MCF 10A (cell line): ENCODE data around the gene MOB1B. TPM values are rescaled to one million over a fixed set of nuclear protein-coding genes. Genes with fewer than 3 reads are reported as not detected.

Source experiments
- BruUV-seq: library from RNA; stranded (reverse); fragments of 400-500 nt; replicated peaks from 2 replicates; lab custom pipeline; 2021; lab: Mats Ljungman, UMichigan
- CTCF ChIA-PET: fragments of 300-600 bp; sonication (Branson Sonifier 250); formaldehyde crosslinking; extraction: SDS; loops from one replicate; lab custom pipeline; 2021; ENCODE audit warnings: antibody characterized with exemption, inconsistent platforms; lab: Yijun Ruan, JAX
- POLR2A ChIA-PET: fragments of 300-600, 350-650 bp; sonication (Branson Sonifier 250); formaldehyde crosslinking; extraction: SDS; loops from one replicate; lab custom pipeline; 2020; ENCODE audit warnings: antibody characterized with exemption, inconsistent platforms; lab: Yijun Ruan, JAX
- DNase-seq: peaks from one replicate; pipeline ENCODE4 v3.0.0-alpha.2; 2018; ENCODE audit not compliant: unreplicated experiment
- H3K27ac Mint-ChIP-seq: one replicate; pipeline ENCODE4 v1.8.0; 2022; ENCODE audit warnings: mild to moderate bottlenecking, low read depth, mixed read lengths; ENCODE audit not compliant: unreplicated experiment
- H3K27me3 Mint-ChIP-seq: one replicate; pipeline ENCODE4 v1.8.0; 2022; ENCODE audit warnings: mixed read lengths; ENCODE audit not compliant: insufficient read depth, unreplicated experiment
- H3K36me3 Mint-ChIP-seq: one replicate; pipeline ENCODE4 v1.8.0; 2022; ENCODE audit warnings: mild to moderate bottlenecking, moderate library complexity, mixed read lengths; ENCODE audit not compliant: insufficient read depth, unreplicated experiment
- H3K4me1 Mint-ChIP-seq: one replicate; pipeline ENCODE4 v1.8.0; 2022; ENCODE audit warnings: mixed read lengths; ENCODE audit not compliant: insufficient read depth, unreplicated experiment
- H3K4me3 Mint-ChIP-seq: one replicate; pipeline ENCODE4 v1.8.0; 2022; ENCODE audit warnings: mild to moderate bottlenecking, moderate library complexity, mixed read lengths; ENCODE audit not compliant: unreplicated experiment
- H3K9me3 Mint-ChIP-seq: one replicate; pipeline ENCODE4 v1.8.0; 2022; ENCODE audit warnings: mixed read lengths; ENCODE audit not compliant: unreplicated experiment
- intact Hi-C: fragments of 100-400 bp; cut with micrococcal nuclease; formaldehyde crosslinking; loops from 2 replicates; pipeline ENCODE4 v1.14.1; 2022
- total RNA-seq: library from RNA; stranded (reverse); gene quantifications from 2 replicates; pipeline ENCODE4 v1.2.3, GENCODE V29; 2022
- TF ChIP-seq, protein P1 (sequence below): fragments of 200-600 bp; IDR thresholded peaks from one replicate; pipeline ENCODE4 v1.8.0; 2022; ENCODE audit warnings: antibody characterized with exemption, mild to moderate bottlenecking; ENCODE audit not compliant: unreplicated experiment

Gene MOB1B
- total RNA-seq, 1 experiment from 2014 or later, result 16.1 TPM

DNA sequence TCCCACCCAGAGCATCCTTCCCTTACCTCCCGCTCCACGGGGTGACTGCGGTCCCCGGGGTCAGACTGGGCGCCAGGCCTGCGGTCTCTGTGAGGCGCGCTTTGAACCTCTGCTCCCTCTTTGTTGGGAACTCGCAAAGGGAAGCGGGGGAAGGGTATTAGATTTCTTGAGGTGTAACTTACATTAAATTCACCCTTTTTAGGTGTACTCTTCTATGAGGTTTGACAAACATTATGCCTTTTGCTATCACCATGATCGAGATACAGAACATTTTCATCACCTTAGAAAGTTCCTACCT lies 91.8 kb downstream of the MOB1B start:
- Mint-ChIP-seq H3K27ac (peak overlapping the region; percentile 85), H3K36me3 (peaks cover 10% of the 10 kb centered on the region), H3K4me3 (peak overlapping the region; percentile 85), H3K4me1 (peaks cover 26% of the 10 kb centered on the region), H3K9me3 (no peaks in the 10 kb centered on the region), H3K27me3 (no peaks in the 10 kb centered on the region)
- no TSS peak for BruUV-seq
- DNase-seq, result no peak
- intact Hi-C loops, result loop anchor here (5.0 kb wide), 2 partner anchors 92 to 307 kb away; partner anchors contain the start of genes MOB1B and UTP3
- ChIA-PET CTCF (interaction anchor here (0.6 to 2.0 kb wide), 7 partner anchors 15 to 1824 kb away, joined by 3 to 11 read pairs (median 4); partner anchors contain the start of genes MOB1B and UTP3), POLR2A (interaction anchor here (0.7 to 2.4 kb wide), 14 partner anchors 9 to 1122 kb away, joined by 3 to 22 read pairs (median 5); partner anchors contain the start of genes GRSF1, MOB1B and UTP3)
- TF ChIP-seq, protein P1, sequence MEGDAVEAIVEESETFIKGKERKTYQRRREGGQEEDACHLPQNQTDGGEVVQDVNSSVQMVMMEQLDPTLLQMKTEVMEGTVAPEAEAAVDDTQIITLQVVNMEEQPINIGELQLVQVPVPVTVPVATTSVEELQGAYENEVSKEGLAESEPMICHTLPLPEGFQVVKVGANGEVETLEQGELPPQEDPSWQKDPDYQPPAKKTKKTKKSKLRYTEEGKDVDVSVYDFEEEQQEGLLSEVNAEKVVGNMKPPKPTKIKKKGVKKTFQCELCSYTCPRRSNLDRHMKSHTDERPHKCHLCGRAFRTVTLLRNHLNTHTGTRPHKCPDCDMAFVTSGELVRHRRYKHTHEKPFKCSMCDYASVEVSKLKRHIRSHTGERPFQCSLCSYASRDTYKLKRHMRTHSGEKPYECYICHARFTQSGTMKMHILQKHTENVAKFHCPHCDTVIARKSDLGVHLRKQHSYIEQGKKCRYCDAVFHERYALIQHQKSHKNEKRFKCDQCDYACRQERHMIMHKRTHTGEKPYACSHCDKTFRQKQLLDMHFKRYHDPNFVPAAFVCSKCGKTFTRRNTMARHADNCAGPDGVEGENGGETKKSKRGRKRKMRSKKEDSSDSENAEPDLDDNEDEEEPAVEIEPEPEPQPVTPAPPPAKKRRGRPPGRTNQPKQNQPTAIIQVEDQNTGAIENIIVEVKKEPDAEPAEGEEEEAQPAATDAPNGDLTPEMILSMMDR, result no peak

DNA sequence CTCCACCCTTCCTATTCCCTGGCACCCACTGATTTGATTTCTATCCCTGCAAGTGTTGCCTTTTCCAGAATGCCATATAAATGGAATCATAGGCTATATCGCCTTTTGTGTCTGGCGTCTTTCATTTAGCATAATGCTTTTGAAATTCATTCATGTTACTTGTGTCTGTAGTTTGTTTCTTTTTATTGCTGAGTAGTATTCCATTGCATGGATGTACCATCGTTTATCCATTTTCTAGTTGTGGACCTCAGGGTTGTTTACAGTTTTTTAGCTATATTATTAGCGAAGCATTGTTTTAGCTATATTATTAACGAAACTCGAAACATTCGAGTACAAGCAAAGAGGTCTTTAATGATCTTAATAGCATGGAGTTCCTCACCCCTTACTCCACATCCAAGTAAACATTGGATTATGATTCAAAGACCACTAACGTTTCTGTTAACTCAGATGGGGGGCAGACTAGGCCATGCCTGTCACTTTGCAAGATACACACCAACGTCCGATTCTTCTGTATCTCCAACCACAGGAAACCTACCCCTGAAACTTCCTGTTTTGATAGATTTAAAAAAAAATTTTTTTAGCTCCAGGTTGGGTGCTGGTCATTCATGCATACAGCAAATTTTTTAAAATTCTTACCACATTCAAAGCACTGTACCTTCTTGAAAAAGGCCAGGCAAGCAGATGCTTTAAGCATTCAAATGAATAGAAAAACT lies 92.4 kb downstream of the MOB1B start:
- BruUV-seq, result TSS peak; percentile 31
- CTCF ChIA-PET, result interaction anchor here (0.6 to 2.0 kb wide), 9 partner anchors 10 to 675 kb away, joined by 3 to 11 read pairs (median 4); partner anchors contain the start of genes MOB1B and UTP3
- POLR2A ChIA-PET, result interaction anchor here (0.6 to 2.4 kb wide), 9 partner anchors 16 to 349 kb away, joined by 3 to 22 read pairs (median 6); partner anchors contain the start of genes GRSF1, MOB1B and UTP3

DNA sequence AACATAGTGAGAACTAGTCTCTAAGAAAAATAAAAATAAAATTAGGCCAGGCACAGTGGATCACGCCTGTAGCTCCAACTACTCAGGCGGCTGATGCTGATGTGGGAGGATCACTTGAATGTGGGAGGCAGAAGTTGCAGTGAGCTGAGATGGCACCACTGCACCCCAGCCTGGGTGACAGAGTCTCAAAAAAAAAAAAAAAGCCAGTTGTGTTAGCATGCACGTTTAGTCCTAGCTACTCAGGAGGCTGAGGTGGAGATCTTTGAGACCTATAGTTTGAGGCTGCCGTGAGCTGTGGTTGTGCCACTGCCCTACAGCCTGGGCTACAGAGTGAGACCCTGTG lies 93.8 kb downstream of the MOB1B start:
- POLR2A ChIA-PET, result interaction anchor here (0.9 to 2.1 kb wide), 4 partner anchors 14 to 295 kb away, joined by 3 to 6 read pairs (median 4); no protein-coding TSS in a partner anchor

More for the DNA sequence above, 92.4 kb downstream of the MOB1B start:
- DNase-seq, result no peak
- intact Hi-C loops, result loop anchor here (5.0 kb wide), 2 partner anchors 92 to 307 kb away; partner anchors contain the start of genes MOB1B and UTP3
- Mint-ChIP-seq H3K36me3 (peaks cover 16% of the 10 kb centered on the region), H3K4me1 (peaks cover 26% of the 10 kb centered on the region), H3K4me3 (peak overlapping the region; percentile 85), H3K27ac (peak overlapping the region; percentile 85), H3K27me3 (no peaks in the 10 kb centered on the region), H3K9me3 (no peaks in the 10 kb centered on the region)
- TF ChIP-seq, protein P1, result no peak

More for the DNA sequence above, 93.8 kb downstream of the MOB1B start:
- no TSS peak for BruUV-seq
- CTCF ChIA-PET, result interaction anchor here (0.6 to 1.2 kb wide), 5 partner anchors 250 to 501 kb away, joined by 3 to 4 read pairs (median 3); no protein-coding TSS in a partner anchor
- Mint-ChIP-seq H3K27ac (no peak overlapping the region), H3K36me3 (peaks cover 19% of the 10 kb centered on the region), H3K9me3 (peaks cover 6% of the 10 kb centered on the region), H3K4me1 (peaks cover 26% of the 10 kb centered on the region), H3K4me3 (no peak overlapping the region), H3K27me3 (no peaks in the 10 kb centered on the region)
- TF ChIP-seq, protein P1, result no peak
- intact Hi-C loops, result no loop called here
- DNase-seq, result no peak
